ENCODE results near the gene EXOSC10. TPM values are rescaled to one million over a fixed set of nuclear protein-coding genes. Genes with fewer than 3 reads are reported as not detected.
"Not testable (repeated sequence)": the region's sequence is repeated elsewhere in the genome, so short reads cannot be mapped to it uniquely, and the experiment has no call there.

EXOSC10 gene
- polyA plus RNA-seq, 12 donors: 46.7 to 107 (median 64.8) TPM; not detected in 1

- no peak for DNase-seq
Observed at GRCh38 chr1:11023201-11023600, 76.5 kb downstream of the EXOSC10 start.

- no peak for DNase-seq
Observed at GRCh38 chr1:11019971-11020370, 79.7 kb downstream of the EXOSC10 start.

GRCh38 chr1:11019358-11019757 is 80.3 kb downstream of the EXOSC10 start:
- DNase-seq: not testable (repeated sequence)

Other genes with a start within 250 kb of the EXOSC10 start
- 100 to 1,000 TPM in 11 of 12 donors, not detected in 1; 117 to 223 (median 184) TPM for gene TARDBP, start 87.2 kb downstream of the EXOSC10 start, polyA plus RNA-seq (ENCODE audit: insufficient read length in 12 of 12)
- 10 to 100 TPM in 1 of 12 donors, 1 to 10 TPM in 9, under 1 TPM in 1, not detected in 1; 0.91 to 10.1 (median 4.7) TPM for gene MASP2, start 52.6 kb downstream of the EXOSC10 start, polyA plus RNA-seq (ENCODE audit: insufficient read length in 12 of 12)
- 10 to 100 TPM in 11 of 12 donors, not detected in 1; 44.2 to 83.0 (median 62.6) TPM for gene SRM, start 39.9 kb downstream of the EXOSC10 start, polyA plus RNA-seq (ENCODE audit: insufficient read length in 12 of 12)
- gene ANGPTL7, start 89.5 kb upstream of the EXOSC10 start, polyA plus RNA-seq (ENCODE audit: insufficient read length in 12 of 12): 1 to 10 TPM in 8 of 12 donors, under 1 TPM in 2, not detected in 2; 0.60 to 1.9 (median 1.4) TPM
- gene MTOR, start 162.7 kb upstream of the EXOSC10 start, polyA plus RNA-seq (ENCODE audit: insufficient read length in 12 of 12): 10 to 100 TPM in 11 of 12 donors, not detected in 1; 25.3 to 36.2 (median 27.4) TPM
- 10 to 100 TPM in 11 of 12 donors, not detected in 1; 11.7 to 19.9 (median 15.0) TPM for gene UBIAD1, start 173.3 kb upstream of the EXOSC10 start, polyA plus RNA-seq (ENCODE audit: insufficient read length in 12 of 12)